HFF-Myc (cell line): ENCODE data around the gene ZNF687.

ENCODE experiments used
- DNase-seq: peaks from one replicate; pipeline ENCODE4 v3.0.0-alpha.2; 2011; ENCODE audit warnings: low read depth; ENCODE audit errors: extremely low read depth
- H3K4me3 ChIP-seq: replicated peaks from 2 replicates; pipeline ENCODE4 v1.5.1; 2011; ENCODE audit warnings: low read depth, mild to moderate bottlenecking, control low read depth, low read length
- CTCF ChIP-seq: IDR thresholded peaks from 2 replicates; pipeline ENCODE4 v1.5.1; 2012; ENCODE audit warnings: mild to moderate bottlenecking, low read depth, low read length, control low read depth; ENCODE audit errors: missing control alignments

ZNF687 gene

GRCh38 chr1:151309811-151310323, 27.8 kb downstream of the ZNF687 start:
- no peak for DNase-seq
- TF ChIP-seq CTCF, result no peak
- no peak overlapping the region for H3K4me3 ChIP-seq

- TF ChIP-seq CTCF, result no peak
- H3K4me3 ChIP-seq, result no peak overlapping the region
- DNase-seq, result no peak
Observed at GRCh38 chr1:151311011-151311410, 28.9 kb downstream of the ZNF687 start.

GRCh38 chr1:151311589-151312331, 29.7 kb downstream of the ZNF687 start:
- H3K4me3 ChIP-seq, result no peak overlapping the region
- TF ChIP-seq CTCF, result no peak
- DNase-seq, result peak; percentile 93

GRCh38 chr1:151312411-151312810, 30.3 kb downstream of the ZNF687 start:
- TF ChIP-seq CTCF, result no peak
- no peak for DNase-seq
- H3K4me3 ChIP-seq, result no peak overlapping the region

DNA sequence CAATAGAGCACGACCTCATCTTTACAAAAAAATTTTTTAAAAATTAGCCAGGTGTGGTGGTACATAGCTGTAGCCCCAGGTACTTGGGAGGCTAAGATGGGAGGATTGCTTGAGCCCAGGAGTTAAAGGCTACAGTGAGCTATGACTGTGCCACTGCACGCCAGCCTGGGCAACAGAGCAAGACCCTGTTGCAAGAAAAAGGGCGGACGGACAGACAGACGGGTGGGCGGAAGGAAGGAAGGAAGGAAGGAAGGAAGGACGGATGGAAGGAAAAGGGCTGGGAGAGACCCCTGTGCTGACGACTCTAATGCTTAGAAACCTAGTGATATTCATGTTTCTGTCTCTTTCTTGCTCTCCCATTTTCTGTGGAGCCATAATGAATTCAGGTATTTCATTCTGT, 30.7 kb downstream of the ZNF687 start:
- no peak for DNase-seq
- TF ChIP-seq CTCF, result no peak
- H3K4me3 ChIP-seq, result no peak overlapping the region

GRCh38 chr1:151313501-151313900, 31.4 kb downstream of the ZNF687 start:
- H3K4me3 ChIP-seq, result no peak overlapping the region
- no peak for DNase-seq
- TF ChIP-seq CTCF, result no peak
